Mucosa of descending colon (tissue), 3 donors: ENCODE measurements around the gene NFASC. TPM values are rescaled to one million over a fixed set of nuclear protein-coding genes. Genes with fewer than 3 reads are reported as not detected.
A peak's percentile ranks its signal among the peaks of the same experiment; 100 is the strongest.

ENCODE experiments used
- ATAC-seq: fragments of 200-7000 bp; cut with Tn5 transposase; one replicate; pipeline ENCODE4 v1.9.1; 2020; ENCODE audit warnings: mild to moderate bottlenecking, moderate library complexity
- DNase-seq, 3 donors: peaks; one replicate each; pipeline ENCODE4 v3.0.0-alpha.2; 2020
- H3K36me3 ChIP-seq: fragments of 200-600 bp; one replicate; pipeline ENCODE4 v1.8.0; 2021; ENCODE audit warnings: low read depth, mild to moderate bottlenecking
- H3K4me1 ChIP-seq: fragments of 200-600 bp; one replicate; pipeline ENCODE4 v1.8.0; 2021; ENCODE audit warnings: low read depth, mild to moderate bottlenecking
- H3K4me3 ChIP-seq: fragments of 200-600 bp; one replicate; pipeline ENCODE4 v1.8.0; 2021; ENCODE audit warnings: mild to moderate bottlenecking
- H3K9me3 ChIP-seq: fragments of 200-600 bp; one replicate; pipeline ENCODE4 v1.8.0; 2021; ENCODE audit warnings: mild to moderate bottlenecking
- CTCF ChIP-seq: fragments of 200-600 bp; IDR thresholded peaks from one replicate; pipeline ENCODE4 v1.8.0; 2022; ENCODE audit warnings: antibody characterized with exemption, mild to moderate bottlenecking
- intact Hi-C, 2 donors: fragments of 100-400 bp; cut with DNase I in 1 of 2; cut with micrococcal nuclease in 1 of 2; formaldehyde crosslinking; loops; one replicate each; pipeline versions ENCODE4 v1.11.0 to v1.11.1; 2022; cut with DNase I, micrococcal nuclease
- total RNA-seq, 3 donors: library from RNA; stranded (reverse); fragmentation: NEBNext Ultra II Directional in 2 of 3; extraction: Animal tissue kit (Norgen Biotek cat#: 25700) in 2 of 3; gene quantifications; one replicate each; pipeline versions ENCODE4 v1.2.1 to v1.2.4, GENCODE V29; 2021 to 2023
- donor health status: DM: no; HTN: no; CAD: no; lungs with moderate emphysema.
- donor health status: DM: no; HTN: no; CAD: no.
- donor health status: DM: no; HTN: yes; CAD: no.

The NFASC gene
- total RNA-seq, 3 donors from 2014 or later, result 12.3 to 27.6 (median 22.7) TPM

- no peak overlapping the region for H3K4me3 ChIP-seq
Measured at GRCh38 chr1:204992201-204992997, 121.7 kb downstream of the NFASC start.

GRCh38 chr1:204992998-204993314 lies 122.3 kb downstream of the NFASC start:
- ATAC-seq, result no peak
- no peak for TF ChIP-seq CTCF
- intact Hi-C loops, result no loop called here
- H3K4me3 ChIP-seq, result no peak overlapping the region
- H3K9me3 ChIP-seq, result no peaks in the 10 kb centered on the region
- no peak for DNase-seq
- H3K36me3 ChIP-seq, result no peaks in the 10 kb centered on the region
- no peaks in the 10 kb centered on the region for H3K4me1 ChIP-seq

More at GRCh38 chr1:204992201-204992997, 121.7 kb downstream of the NFASC start:
- ATAC-seq (no peak), DNase-seq (no peak)
- no peaks in the 10 kb centered on the region for H3K36me3 ChIP-seq
- no peaks in the 10 kb centered on the region for H3K4me1 ChIP-seq
- TF ChIP-seq CTCF, result no peak
- intact Hi-C loops, result no loop called here
- H3K9me3 ChIP-seq, result no peaks in the 10 kb centered on the region

DNA sequence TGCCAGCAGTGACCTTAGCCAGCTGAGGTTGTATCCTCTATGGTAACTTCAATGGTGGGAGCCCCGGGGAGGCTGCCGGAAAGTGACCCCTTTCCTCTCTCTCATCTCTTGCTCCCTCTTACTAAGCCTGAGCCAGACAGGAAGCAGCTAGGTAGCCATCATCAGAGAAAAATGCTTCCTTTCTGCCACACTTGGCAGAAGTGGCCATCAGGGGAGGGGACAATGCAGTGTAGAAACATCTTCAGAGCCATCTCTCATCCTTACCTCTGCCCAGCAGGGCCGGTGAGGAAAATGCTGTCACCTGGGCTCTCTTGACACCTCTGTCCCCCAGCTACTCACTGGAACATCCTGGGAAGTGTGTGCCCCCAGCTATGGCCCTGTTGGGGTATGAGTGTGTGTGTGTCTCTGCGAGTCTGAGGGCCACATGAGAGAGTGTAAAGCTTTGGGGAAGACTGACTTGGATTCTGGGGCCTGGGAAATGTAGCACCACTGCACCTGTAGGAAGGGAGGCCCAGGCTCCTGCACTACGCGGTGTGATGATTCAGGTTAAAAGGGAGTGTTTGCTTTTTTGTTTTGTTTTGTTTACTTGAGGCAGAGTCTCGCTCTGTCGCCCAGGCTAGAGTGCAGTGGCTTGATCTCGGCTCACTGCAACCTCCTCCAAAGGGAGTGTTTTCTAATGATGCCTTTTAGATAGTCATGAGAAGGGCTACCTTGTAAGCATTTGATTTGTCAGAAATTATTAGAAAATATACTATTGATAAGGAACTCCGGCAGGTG lies 123.6 kb downstream of the NFASC start:
- H3K36me3 ChIP-seq, result no peaks in the 10 kb centered on the region
- H3K4me3 ChIP-seq, result no peak overlapping the region
- no peak for ATAC-seq
- no peak for TF ChIP-seq CTCF
- no peaks in the 10 kb centered on the region for H3K9me3 ChIP-seq
- DNase-seq, result no peak
- intact Hi-C loops, result no loop called here
- no peaks in the 10 kb centered on the region for H3K4me1 ChIP-seq

GRCh38 chr1:204996981-204997380 lies 126.3 kb downstream of the NFASC start:
- no peaks in the 10 kb centered on the region for H3K36me3 ChIP-seq
- no peaks in the 10 kb centered on the region for H3K9me3 ChIP-seq
- no peak overlapping the region for H3K4me3 ChIP-seq
- ATAC-seq, result no peak
- intact Hi-C loops, result no loop called here
- no peak for DNase-seq
- H3K4me1 ChIP-seq, result no peaks in the 10 kb centered on the region
- no peak for TF ChIP-seq CTCF

- ATAC-seq, result peak; percentile 17
- no peak for TF ChIP-seq CTCF
- Histone ChIP-seq H3K4me1 (no peaks in the 10 kb centered on the region), H3K9me3 (no peaks in the 10 kb centered on the region), H3K36me3 (no peaks in the 10 kb centered on the region), H3K4me3 (no peak overlapping the region)
- intact Hi-C loops, result no loop called here
- no peak for DNase-seq
Measured at GRCh38 chr1:204997591-204998355, 127.1 kb downstream of the NFASC start.
